HG03571 (cell line): ENCODE data around the gene DOCK2.
"Not testable (repeated sequence)": the region's sequence is repeated elsewhere in the genome, so short reads cannot be mapped to it uniquely, and the experiment has no call there.

Source experiments
- ATAC-seq: cut with Tn5 transposase; IDR thresholded peaks from one replicate; pipeline ENCODE4 v1.9.1; 2021; ENCODE audit not compliant: unreplicated experiment

DOCK2 gene

GRCh38 chr5:169637549-169638121 lies 560 bp downstream of the DOCK2 start:
- peak; percentile 55 for ATAC-seq

DNA sequence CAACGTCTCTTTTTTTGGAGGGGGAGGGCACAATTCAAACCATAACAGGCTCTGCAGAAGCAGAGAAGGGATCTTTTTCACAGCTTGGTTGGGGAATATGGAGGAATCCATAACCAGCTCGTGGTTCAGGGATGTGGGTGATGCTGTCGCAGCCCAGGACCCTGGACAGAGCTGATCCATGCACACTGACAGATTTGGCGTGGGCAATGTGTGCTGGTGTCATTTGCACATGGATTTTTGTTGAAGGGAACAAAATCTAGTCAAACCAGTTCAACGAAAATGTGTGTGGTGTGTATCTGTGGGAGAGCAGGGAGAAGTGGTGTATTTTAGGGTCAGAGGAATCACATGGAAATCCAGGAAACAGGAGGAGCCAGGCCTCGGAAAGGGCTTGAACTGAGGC lies 4.2 kb downstream of the DOCK2 start:
- no peak for ATAC-seq

GRCh38 chr5:169646856-169647255 lies 9.8 kb downstream of the DOCK2 start:
- ATAC-seq: peak; percentile 28

DNA sequence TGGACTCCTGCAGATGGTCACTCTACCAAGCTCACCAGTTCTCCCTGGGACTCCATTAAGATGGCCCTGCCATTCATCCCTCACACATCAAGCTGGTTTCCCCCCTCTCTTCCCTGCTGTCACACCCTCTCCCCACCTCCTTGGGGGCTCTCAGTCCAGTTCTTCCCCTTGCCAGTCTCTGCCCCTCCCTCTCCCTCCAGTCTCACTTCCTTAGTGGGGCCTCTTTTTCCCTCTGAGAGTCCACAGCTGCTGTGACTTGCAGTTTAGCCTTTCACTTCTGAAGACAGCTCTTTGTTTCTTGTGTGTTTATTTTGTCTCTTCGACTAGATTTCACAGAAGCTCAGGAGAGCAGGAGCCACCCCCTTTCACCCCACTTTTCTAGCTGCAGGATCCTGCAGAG lies 10.5 kb downstream of the DOCK2 start:
- peak; percentile 40 for ATAC-seq

- ATAC-seq: no peak
Observed at GRCh38 chr5:169648725-169649310, 11.7 kb downstream of the DOCK2 start.

DNA sequence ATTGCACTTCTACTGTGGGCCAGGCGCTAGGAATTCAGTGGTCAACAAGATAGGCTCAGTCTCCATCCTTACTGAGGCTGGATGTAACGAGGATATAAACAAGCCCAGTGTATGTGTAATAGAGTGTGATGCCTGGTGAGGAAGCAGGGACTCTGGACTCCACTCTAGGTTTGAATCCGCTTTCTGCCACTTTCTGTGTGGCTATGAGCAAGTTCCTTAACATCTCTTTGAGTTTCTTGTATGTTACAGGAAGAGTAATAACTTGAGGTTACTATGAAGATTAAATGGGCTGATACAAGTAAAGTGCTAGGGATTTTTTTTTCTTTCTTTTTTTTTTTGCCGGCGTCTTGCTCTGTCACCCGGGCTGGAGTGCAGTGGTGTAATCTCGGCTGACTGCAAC lies 12.4 kb downstream of the DOCK2 start:
- no peak for ATAC-seq

- peak; percentile 48 for ATAC-seq
Observed at GRCh38 chr5:169650701-169651331, 13.7 kb downstream of the DOCK2 start.

- ATAC-seq: no peak
Observed at GRCh38 chr5:169651526-169651925, 14.5 kb downstream of the DOCK2 start.

GRCh38 chr5:169652057-169652456 lies 15.0 kb downstream of the DOCK2 start:
- ATAC-seq: no peak

DNA sequence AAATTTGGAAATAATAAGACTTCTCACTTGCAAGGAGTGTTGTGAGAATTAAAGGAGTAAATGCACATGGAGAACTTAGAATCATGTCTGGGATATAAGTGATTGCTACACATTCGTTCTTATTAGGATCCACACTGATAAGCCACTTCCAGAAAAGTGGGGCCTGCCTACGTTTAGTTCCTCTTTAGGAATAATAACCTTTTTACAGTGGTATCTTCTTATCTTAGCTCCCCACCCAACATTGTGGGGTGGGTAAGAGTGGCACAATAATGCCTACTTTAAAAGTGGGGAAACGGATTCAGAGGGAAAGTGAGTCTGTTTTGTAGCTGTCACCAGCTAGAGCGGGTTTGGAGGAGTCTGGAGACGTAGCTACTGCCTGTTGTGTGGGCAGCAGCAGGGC lies 16.0 kb downstream of the DOCK2 start:
- ATAC-seq: no peak

GRCh38 chr5:169655353-169655752 lies 18.3 kb downstream of the DOCK2 start:
- ATAC-seq: no peak

- peak; percentile 78 for ATAC-seq
Observed at GRCh38 chr5:169656125-169656901, 19.2 kb downstream of the DOCK2 start.

DNA sequence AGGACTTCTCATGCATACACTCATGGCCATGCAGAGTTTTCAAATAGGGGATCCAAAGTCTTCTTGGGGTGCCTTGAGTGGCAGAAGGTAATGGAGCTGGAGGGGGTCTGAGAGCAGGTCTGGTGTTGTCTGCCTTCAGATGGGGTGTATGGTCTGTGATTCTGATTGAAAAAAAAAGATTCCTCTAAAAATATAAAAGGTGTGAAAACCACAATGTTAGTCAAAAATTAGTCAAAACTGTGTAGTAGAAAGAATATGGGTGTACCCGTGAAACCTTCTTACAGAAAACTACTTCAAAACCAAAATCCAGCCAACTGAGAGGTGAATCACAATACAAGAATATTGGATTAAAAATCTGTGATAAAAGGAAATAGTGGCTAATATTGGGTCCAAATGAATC lies 20.1 kb downstream of the DOCK2 start:
- no peak for ATAC-seq

DNA sequence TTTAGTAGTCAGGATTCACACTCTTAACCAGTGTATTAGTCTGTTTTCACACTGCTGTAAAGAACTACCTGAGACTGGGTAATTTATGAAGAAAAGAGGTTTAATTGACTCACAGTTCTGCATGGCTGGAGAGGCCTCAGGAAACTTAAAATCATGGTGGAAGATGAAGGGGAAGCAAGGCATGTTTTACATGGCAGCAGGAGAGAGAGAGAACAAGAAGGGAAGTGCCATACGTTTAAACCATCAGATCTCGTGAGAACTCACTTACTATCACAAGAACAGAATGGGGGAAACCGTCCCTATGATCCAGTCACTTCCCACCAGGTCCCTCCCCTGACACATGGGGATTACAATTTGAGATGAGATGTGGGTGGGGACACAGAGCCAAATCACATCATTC lies 25.4 kb downstream of the DOCK2 start:
- ATAC-seq: not testable (repeated sequence)

DNA sequence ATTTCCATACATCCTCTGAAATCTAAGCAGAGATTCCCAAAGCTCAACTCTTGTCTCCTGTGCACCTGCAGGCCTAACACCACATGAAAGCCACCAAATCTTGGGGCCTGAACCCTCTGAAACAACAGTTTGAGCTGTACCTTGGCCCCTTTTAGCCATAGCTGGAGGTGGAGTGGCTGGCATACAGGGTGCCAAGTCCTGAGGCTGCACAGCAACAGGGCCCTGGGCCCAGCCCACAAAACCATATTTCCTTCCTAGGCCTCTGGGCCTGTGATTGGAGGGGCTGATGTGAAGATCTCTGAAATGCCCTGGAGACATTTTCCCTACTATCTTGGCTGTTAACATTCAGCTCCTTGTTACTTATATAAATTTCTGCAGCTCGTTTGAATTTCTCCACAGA lies 26.5 kb downstream of the DOCK2 start:
- no peak for ATAC-seq

- no peak for ATAC-seq
Observed at GRCh38 chr5:169666365-169666764, 29.3 kb downstream of the DOCK2 start.

DNA sequence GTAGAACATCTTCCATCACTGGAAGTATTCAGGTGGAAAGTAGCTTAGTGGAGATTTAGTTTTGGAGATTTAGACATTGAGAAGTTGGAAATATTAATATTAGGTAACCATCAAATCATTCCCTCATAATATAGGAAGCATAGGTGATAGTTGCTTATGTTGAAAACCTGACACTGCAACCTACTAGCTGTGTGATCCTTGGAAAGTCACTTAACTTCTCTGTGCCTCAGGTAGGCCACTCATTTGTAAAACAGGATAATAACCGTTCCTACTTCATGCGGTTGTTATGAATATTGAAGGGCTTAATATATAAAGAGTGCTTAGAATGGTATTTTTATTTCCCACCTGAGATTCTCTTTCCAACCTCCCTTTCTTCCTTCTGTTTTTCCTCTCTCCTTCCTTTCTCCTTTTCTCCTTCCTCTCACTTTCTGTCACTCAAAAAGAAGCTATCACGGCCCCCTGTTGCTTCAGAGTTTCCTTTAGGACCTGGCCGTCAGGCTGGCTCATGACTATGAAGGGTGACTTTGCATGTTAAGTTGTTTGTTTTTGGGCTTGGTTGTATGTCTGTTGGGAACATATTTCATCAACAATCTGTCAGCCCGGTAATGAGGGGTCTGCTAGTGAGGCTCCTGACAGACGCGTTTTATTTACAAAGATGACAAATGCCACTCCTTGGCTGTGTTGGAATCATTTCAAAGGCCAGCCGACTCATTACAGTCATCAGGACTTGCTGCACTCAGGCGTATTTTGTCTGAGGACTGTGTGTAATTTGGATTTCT lies 31.0 kb downstream of the DOCK2 start:
- no peak for ATAC-seq

GRCh38 chr5:169668732-169669131 lies 31.7 kb downstream of the DOCK2 start:
- no peak for ATAC-seq

DNA sequence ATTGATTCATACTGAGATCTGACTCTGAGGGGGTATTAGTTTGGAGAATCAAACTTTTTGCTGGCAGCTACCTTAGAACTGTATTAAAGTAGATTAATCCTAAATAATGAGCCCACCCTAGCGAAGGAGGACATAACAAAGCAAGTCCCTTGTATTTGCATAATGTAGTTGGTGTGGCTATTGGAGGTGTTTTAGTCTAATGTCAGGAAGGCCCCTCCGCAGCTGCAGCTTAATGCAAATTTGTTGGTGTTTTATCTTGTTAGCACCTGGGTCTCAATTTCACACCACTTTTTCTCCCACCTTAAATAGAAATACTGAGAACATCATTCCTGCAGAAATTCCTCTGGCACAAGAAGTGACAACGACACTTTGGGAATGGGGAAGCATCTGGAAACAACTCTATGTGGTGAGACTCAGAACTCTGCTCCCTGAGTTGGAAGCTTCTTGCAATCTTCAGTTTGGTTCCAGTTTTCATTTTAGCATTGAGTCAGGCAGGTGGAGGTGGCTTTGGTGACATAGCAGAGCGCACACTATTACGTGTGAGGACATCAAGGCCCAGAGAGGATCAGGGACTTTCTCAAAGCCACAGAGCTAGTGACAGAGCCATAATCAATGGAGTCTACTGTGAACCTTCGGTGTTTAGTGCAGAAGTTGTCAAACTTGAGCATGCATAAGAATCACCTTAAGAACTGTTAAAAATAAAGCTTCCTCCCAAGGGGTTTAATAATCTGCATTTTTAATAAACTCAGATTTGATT lies 33.9 kb downstream of the DOCK2 start:
- peak; percentile 94 for ATAC-seq

- ATAC-seq: no peak
Observed at GRCh38 chr5:169682026-169682425, 45.0 kb downstream of the DOCK2 start.
